NCI-H226 (cell line): Measurements from ENCODE around the gene SCARB1.
A peak's percentile ranks its signal among the peaks of the same experiment; 100 is the strongest.

Source experiments
- DNase-seq: peaks from one replicate; pipeline ENCODE4 v3.0.0-alpha.2; 2015

Gene SCARB1

GRCh38 chr12:124841558-124841945, 22.1 kb downstream of the SCARB1 start:
- DNase-seq, result no peak

- peak; percentile 99 for DNase-seq
These were observed 25.5 kb downstream of the SCARB1 start for GRCh38 chr12:124837958-124838803.

GRCh38 chr12:124837249-124837897, 26.3 kb downstream of the SCARB1 start:
- DNase-seq, result no peak

- DNase-seq, result no peak
These were observed 26.9 kb downstream of the SCARB1 start for GRCh38 chr12:124836759-124837158.

- no peak for DNase-seq
These were observed 27.8 kb downstream of the SCARB1 start for GRCh38 chr12:124835656-124836410.

GRCh38 chr12:124834822-124835221, 28.8 kb downstream of the SCARB1 start:
- DNase-seq, result no peak

- DNase-seq, result no peak
These were observed 30.0 kb downstream of the SCARB1 start for GRCh38 chr12:124833693-124834122.

- DNase-seq, result no peak
These were observed 30.8 kb downstream of the SCARB1 start for GRCh38 chr12:124832856-124833255.

- DNase-seq, result no peak
These were observed 32.1 kb downstream of the SCARB1 start for GRCh38 chr12:124831590-124831989.

- no peak for DNase-seq
These were observed 33.4 kb downstream of the SCARB1 start for GRCh38 chr12:124830306-124830705.

GRCh38 chr12:124829708-124830304, 33.9 kb downstream of the SCARB1 start:
- no peak for DNase-seq

- DNase-seq, result peak; percentile 77
These were observed 34.5 kb downstream of the SCARB1 start for GRCh38 chr12:124829008-124829707.

GRCh38 chr12:124828264-124829007, 35.2 kb downstream of the SCARB1 start:
- peak; percentile 93 for DNase-seq

- no peak for DNase-seq
These were observed 36.0 kb downstream of the SCARB1 start for GRCh38 chr12:124827588-124828184.

- DNase-seq, result no peak
These were observed 39.5 kb downstream of the SCARB1 start for GRCh38 chr12:124824195-124824594.

- DNase-seq, result no peak
These were observed 40.2 kb downstream of the SCARB1 start for GRCh38 chr12:124823272-124823970.

GRCh38 chr12:124822218-124822617, 41.4 kb downstream of the SCARB1 start:
- DNase-seq, result no peak

GRCh38 chr12:124821252-124822200, 42.1 kb downstream of the SCARB1 start:
- no peak for DNase-seq

- DNase-seq, result no peak
These were observed 43.5 kb downstream of the SCARB1 start for GRCh38 chr12:124820199-124820598.
